ENCODE results near the gene PRPF6.

The PRPF6 gene

GRCh38 chr20:64077541-64077875 is 96.6 kb downstream of the PRPF6 start:
- no peak for DNase-seq (ENCODE audit: low read depth)

GRCh38 chr20:64077876-64078551 is 97.1 kb downstream of the PRPF6 start:
- DNase-seq (ENCODE audit: low read depth), result no peak

GRCh38 chr20:64078934-64079272 is 98.0 kb downstream of the PRPF6 start:
- DNase-seq (ENCODE audit: low read depth), result no peak

GRCh38 chr20:64079273-64080012 is 98.5 kb downstream of the PRPF6 start, which contains the start of gene RGS19:
Gene RGS19 (minus strand): TSS chr20:64079518. CDS start chr20:64076886, 2,632 bp downstream.
- no peak for DNase-seq (ENCODE audit: low read depth)

- DNase-seq (ENCODE audit: low read depth), result no peak
Measured at GRCh38 chr20:64080013-64080812, 99.3 kb downstream of the PRPF6 start, which contains the start of gene OPRL1. Gene OPRL1 (plus strand): TSS chr20:64080082. CDS start chr20:64092721, 12,639 bp downstream.

- no peak for DNase-seq (ENCODE audit: low read depth)
Measured at GRCh38 chr20:64080813-64081623, 100.1 kb downstream of the PRPF6 start.

- no peak for DNase-seq (ENCODE audit: low read depth)
Measured at GRCh38 chr20:64081624-64081964, 100.7 kb downstream of the PRPF6 start.

GRCh38 chr20:64082126-64082731 is 101.3 kb downstream of the PRPF6 start:
- no peak for DNase-seq (ENCODE audit: low read depth)

Data from GM04503 (cell line).